Measurements from ENCODE around the gene GAL3ST3.

GAL3ST3 gene

DNA sequence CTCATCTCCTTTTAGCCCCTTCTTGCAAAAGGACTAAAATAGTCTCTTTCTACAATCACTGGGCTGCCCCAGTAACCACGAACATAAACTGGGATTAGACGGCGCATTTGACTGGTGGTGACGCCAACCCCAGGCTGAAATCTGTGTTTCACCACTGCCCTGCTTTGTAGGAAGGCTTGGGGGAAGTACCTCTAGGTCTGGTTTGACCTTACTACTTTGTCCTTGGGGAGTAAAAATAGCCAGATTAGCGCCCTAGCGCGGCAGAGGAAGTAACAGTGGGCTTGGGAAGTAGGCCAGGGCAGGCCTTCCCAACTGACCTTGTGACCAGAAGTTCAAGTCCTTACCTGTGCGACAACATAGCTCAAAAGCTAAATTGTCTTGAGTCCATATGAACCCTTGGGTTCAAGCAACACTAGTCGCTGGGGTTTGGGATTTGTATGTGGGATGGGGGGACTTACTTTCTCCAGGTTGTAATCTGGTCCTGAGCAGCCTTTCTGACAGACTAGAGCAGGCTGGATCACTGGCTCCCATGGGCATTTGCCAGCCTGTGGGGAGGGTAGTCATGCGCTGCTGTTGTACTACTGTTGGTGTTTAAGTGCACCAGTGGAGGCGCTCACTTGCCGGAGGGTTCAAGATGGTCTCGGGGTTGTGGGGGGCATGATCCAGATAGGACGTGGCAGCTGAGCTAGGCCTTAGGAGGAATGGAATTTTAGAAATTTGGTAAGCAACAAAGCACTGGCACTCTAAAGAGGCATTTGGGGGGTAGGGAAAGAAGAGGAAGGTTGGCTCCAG lies 20.2 kb upstream of the GAL3ST3 start:
- peak; percentile 47 for DNase-seq

DNA sequence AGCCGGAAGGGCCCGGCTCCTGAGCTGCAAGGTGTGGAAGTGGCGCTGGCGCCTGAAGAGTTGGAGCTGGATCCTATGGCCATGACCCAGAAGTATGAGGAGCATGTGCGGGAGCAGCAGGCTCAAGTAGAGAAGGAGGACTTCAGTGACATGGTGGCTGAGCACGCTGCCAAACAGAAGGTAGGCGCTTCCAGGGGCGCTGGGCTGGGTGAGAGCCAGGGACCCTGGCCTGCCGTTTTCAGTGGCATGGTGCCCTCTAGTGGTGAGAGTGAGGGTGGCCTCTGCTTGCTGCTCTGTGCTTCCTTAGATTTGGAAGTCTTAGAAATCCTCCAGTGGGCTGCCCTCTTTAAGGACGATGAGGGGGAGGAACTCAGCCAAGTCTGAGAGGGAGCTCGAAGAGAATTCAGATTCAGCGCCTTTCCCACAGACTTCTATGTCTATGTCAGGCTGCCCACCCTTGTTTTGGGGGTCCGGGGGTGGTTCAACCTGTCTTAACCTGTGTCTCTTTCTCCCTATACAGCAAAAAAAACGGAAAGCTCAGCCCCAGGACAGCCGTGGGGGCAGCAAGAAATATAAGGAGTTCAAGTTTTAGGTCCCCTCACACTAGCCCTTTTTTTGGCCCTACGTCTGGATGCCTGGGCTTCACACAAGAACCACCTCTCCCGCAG lies 19.3 kb upstream of the GAL3ST3 start:
- DNase-seq = peak; percentile 3

DNA sequence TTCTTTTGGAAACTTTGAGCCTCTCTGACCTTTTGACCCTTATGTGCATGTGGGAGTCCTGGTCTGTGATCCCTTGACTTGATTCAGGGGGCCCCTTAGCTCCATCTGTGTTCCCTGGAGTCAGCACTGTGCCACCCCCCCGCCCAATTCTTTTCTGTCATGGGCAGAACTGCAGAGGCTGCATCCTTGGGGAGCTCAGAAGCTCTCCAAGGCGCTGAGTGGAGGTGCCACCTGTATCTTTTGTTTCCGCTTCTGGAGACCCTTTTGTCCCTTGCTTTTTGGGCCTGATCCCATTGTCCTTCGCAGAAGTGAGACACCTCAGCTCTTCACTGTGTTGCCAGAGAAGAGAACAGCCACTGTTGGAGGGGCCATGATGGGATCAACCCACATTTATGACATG lies 18.7 kb upstream of the GAL3ST3 start:
- no peak for DNase-seq

DNA sequence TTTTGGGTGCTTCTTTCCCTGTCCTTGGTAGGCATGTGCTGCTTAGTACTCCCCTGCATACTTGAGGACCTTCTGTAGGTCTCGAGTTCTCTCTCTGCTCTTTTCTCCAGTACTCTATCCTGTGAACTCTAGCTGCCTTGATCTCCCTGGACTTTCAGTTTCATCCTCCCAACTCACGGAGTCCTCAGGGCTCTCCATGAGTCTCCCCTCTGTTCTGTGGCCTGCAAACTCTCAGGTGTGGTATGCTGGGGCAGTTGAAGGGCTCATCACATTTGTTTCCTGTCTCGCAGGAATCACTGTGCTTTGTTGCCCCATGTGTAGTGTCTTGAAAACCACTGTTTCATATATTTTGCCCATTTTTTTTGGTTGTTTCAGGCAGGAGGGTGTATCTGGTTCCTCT lies 17.8 kb upstream of the GAL3ST3 start:
- DNase-seq = no peak

DNA sequence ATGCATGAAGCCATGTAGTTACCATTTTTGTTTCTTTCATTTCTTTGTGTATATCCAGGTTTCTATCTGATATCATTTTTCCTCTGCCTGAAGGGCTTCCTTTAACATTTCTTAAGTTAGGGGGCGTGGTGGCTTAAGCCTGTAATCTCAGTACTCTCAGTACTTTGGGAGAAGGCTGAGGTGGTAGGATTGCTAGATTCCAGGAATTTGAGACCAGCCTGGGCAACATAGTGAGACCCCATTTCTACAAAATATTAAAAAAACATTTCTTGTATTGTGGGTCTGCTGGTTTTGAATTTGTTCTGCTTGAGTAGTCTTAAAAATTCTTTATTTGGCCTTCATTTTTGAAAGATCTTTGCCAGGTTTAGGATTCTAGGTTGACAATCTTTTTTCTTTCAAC lies 15.6 kb upstream of the GAL3ST3 start:
- DNase-seq = no peak

DNA sequence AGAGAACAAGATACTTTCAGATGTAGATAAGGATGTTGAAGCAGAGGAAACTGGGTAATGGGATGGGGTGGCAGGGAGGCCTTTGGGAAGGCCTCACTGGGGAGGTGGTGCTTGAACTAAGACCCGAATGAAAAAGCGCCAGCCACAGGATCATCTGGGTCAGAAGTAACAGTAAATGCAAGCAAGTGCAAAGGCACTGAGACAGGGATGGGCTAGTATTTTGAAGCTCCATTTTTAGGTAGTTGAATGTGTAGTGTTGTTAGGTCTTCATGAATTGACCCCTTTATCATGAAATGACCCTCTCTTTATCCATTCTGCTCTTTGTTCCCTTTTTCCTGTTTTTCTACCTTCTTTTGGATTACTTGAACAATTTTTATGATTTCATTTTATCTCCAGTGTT lies 14.9 kb upstream of the GAL3ST3 start:
- no peak for DNase-seq

DNA sequence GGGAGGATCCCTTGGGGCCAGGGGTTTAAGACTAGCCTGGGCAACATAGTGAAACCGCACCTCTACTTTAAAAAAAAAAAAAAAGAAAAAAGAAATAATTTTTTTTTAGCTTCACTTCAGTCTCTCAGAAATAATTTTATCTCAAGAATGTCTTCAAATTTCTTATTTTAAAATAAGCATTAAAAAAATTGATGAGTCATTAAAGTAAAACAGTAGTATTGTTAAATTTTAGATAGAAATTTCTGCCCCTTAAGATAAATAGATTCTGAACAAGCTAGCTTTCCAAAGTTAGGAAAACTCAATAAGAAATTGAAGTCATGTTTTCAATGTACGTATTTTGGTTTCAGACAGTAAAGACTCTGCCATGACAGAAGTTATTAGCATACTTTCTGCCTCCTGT lies 13.4 kb upstream of the GAL3ST3 start:
- DNase-seq = no peak

DNA sequence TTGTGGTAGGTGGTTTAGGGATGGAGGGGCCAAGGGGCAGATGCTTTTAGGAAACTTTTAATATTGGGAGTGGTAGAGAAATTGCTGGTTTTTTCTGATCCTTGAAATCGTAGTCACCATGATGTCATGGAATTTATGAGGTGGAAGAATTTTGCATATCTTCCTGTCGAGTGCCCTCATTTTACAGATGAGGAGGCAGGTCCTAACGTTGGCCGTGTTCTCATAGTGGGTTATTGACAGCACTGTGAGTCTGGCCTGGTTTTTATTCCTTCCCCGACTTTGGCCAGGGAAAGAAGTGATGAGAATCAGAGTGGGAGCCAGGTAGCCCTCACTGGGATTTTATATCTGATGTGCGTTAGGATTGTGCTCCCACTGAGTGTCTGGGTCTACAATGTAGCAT lies 12.3 kb upstream of the GAL3ST3 start:
- no peak for DNase-seq

DNA sequence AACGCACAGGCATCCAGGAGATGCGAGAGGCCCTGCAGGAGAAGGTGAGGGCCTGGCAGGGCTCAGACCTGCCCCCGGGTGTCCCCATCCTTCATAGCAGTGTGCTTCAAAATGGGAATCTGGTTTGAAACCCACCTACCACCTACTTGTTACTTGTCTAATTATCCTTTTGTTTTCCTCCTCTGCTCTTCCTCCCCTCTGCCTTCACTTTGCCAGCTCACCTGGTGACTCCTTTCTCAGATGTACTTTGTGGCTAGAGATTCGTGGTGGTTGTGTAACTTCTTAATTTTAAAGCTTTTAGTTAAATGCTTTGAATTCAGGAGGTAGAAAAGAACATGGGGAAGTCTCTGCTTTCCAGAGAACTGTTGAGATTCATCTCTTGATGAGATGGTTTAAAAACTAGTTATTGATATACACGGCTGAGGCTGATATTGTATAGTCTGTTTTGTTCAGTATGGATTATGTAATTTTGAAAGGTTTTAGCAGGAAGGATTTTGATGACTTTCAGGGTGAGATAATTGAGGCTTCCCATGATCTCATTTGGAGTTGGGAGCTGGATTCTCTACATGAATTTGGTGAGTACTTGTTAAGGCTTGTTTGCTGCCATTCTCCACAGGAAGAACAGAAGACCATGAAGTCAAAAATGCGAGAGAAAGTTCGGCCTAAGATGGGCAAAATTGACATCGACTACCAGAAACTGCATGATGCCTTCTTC lies 11.2 kb upstream of the GAL3ST3 start:
- no peak for DNase-seq

DNA sequence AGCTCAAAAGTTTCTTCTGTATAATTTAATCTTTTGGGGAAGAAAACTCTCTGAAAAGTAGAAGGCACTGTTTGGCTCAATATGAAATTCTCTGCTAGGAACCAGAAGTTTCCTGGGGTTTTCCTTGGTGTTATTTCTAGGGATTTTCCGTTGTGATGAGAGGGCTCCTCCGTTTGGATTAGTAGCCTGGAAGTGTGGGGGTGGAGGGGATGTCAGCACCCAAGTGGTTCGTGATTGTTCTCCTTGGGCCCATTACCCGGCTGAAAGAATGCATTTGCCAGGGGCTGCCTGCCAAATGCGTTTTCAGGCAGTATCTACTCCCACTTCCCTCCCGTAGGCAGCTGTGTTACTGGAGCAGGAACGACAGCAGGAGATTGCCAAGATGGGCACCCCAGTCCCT lies 7.5 kb upstream of the GAL3ST3 start:
- DNase-seq = no peak

DNA sequence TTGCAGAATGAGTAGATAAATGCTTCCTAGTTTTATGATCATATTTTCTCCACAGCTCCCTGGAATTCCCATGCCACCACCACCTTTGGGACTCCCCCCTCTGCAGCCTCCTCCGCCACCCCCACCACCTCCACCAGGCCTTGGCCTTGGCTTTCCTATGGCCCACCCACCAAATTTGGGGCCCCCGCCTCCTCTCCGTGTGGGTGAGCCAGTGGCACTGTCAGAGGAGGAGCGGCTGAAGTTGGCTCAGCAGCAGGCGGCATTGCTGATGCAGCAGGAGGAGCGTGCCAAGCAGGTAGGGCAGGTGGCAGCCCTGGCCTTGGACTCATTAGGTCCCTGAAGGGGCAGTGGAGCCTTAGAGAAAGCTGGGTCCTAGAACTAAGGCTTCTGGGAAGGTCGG lies 6.1 kb upstream of the GAL3ST3 start:
- no peak for DNase-seq

DNA sequence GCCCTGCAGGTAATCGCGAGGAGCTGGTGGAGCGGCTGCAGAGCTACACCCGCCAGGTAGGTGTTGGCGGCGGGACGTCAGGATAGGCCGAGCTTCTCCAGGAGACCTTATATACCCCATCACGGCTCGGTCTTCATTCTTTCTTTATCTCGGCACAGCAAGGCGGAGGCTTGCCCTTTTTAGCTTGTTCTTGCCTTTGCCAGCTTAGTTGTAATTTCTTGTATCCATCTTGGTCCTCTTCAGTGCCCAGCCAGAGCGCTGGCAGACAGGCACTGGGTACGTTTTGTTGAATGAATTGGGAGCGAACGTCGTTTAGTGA lies 3.7 kb upstream of the GAL3ST3 start:
- no peak for DNase-seq

DNA sequence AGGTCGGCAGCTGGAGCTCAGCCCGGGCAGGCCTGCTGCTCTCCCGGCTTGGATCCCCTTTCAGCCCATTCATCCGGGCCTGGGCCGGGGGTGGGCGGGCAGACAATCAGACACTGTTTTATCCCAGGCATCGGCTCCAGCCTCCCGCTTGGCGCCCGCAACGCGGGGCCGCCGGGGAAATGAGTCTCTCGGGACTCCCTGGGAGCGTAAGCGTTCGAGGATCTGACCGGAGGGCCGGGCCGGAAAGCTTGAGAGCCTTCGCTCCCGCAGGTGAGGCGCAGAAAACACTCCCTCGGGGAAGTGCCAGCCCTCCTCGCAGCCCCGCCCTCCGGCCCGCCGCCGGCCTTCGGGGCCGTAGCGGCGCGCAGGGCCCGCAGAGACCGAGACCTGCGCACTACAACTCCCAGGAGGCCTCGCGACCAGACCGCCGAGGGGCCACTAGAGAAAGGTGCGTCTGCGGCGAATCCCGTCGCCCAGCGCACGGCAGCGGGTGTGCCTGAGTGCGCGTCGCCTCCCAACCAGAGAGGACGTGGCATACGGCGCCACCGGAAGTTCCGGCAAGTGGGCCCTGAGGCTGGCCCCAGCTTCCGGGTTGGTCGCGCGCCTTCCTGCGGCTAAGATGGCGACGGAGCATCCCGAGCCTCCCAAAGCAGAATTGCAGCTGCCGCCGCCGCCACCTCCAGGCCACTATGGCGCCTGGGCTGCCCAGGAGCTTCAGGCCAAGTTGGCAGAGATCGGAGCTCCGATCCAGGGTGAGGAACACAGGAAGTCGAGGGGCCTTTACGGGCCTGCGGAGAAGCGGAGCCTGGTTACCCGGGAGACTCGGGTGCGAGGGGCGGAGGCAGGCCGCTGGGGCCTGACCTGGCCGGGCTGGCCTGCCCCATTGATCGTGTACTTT lies 3.1 kb upstream of the GAL3ST3 start, which contains the start of gene SF3B2:
TSS of gene SF3B2 (plus strand) at position 599 of the 898 bp plus-strand sequence. CDS start at position 620, 21 bp downstream.
- peak; percentile 91 for DNase-seq

DNA sequence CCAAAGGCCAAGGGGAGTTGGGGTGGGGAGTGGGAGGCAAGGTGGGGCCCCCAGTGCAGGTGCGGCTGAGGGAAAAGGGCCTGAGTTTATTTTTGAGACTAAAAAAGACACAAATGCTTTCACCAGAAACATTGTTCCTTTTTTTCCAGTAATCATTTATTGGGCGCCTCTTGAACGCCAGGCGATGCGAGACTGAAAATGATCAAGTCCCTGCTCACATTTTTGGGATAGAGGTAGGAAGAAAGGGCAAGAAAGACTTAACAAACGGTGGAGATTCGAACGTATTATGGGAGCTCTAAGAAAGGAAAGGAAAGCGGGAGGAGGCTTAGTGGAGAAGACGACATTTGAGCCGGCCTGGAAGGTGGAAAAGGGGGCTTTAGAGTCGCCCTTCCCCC lies 2.4 kb upstream of the GAL3ST3 start:
- DNase-seq = no peak

DNA sequence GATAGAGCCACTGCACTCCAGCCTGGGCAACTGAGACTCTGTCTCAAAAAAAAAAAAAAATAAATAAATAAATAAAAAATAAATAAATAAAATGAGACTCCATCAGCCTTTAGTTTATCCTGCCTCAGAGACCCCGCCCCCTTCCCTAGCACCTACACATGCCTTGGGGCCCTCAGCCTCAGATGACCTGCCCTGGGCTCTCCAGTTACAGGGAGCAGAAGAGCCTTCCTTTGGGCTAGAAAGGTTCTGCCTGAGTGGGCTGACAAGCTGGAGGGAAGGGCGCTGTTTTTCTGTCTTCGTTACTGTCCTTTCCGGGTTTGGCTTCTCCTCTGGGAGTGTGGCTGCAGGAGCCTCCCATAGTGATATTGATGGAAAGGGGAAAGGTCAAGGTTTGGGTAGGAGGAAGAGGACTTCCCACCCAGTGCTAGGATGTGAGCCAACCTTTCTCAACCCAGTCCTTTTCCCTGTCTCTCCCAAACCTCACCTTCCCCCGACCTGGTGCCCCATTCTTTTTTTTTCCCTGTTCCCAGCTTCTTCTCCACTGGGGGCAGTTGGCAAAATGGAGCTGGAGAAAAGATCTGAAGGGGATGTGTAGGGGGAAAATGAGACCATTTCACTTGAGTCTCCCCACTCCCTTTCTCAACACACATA lies 1.7 kb upstream of the GAL3ST3 start:
- no peak for DNase-seq

DNA sequence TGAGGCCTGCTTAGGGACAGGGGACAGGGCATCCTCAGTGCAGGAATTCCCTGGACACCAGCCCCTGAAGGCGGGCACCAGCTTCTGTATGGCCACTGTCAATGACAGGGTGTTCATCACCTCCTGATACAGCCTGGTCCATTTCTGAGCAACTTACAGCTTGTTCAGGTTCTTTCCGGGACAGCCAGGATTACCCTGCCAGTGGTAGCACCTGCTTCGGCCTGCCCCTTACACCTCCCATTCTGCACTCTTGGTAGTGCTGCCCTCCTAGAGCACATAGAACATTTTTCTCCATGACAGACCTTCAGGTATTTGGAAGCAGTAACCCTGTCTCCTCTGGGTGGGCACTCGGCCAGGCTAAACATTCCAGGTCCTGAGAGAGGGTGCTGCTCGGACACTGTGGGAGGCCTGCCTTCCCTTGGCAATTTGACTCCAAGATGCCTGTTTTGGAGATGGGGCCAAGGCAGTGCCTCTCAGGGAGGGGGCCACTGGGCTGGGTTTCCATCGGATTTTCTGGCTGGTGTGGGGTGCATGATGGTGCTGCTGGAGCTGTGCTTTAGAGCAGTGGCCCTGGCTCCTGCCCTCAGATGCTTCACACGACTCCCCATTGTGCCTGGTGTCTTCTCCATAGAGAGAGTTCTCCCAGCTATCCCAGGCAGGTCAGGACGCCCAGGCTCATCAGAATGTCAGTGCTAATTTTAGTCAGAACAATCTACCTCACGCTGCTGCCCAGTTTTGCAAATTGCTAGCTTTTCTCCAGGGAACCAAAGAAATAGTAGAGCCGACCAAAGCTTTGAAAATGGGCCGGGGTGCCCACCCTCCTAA lies 1.2 kb downstream of the GAL3ST3 start:
- DNase-seq = no peak

DNA sequence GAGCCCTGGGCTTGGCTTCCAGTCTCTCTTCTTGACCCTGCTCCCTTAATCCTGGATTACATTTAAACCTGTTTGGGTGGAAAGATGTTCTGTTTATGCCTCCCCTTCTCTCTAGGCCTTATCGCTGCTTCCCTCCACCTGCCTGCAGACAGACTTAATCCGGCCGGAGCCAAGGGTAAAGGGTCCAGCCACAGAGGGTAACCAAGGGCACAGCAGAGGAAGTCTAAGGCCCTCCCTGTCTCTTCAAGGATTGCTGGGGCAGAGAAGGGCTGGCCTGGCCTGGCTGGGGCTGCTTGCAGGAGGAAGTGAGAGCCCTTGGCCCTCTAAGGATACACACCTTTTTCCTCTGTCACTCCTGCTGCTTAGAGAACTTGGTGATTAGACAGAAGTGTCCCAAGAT lies 2.1 kb downstream of the GAL3ST3 start:
- no peak for DNase-seq

DNA sequence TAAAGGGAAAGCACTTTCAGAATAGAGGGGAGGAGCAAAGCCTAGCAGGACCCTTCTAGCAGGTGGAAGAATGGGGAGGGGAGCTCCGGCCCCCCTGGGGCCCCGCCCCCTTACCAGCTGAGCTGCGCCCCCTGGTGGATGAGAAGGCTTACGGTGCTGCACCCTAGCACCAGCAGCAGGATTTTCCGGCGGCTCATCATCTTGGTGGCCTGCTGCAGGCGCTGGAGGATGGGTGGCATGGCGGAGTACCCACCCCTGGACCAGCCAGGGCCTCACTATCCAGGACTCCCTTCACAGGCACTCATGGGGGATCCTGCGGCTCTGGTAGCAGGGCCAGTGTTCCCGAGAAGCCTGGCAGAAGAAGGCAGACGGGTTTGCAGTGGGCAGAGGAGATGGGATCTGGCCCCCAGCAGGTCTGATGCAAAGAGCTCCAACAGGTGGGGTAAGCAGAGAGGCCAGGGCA lies 3.8 kb downstream of the GAL3ST3 start:
- DNase-seq = peak; percentile 14

DNA sequence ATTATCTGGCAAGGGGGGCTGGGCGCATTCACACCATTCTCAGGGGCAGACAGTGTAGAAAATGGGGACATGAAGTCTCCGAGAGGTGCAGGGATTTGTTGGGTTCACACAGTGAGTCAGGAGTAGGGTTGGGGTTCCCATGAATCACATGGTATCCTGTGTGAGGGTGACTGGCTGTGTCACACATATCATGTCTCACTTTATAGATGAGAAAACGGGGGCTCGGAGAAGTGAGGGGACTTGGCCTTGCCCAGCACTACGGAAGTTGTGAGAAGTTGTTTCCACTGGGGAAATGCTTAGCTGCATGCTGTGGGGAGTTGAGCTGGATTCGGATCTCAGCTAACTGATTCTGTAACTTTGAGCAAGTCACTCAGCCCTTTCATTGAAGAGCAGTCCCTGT lies 4.2 kb downstream of the GAL3ST3 start:
- DNase-seq = no peak

DNA sequence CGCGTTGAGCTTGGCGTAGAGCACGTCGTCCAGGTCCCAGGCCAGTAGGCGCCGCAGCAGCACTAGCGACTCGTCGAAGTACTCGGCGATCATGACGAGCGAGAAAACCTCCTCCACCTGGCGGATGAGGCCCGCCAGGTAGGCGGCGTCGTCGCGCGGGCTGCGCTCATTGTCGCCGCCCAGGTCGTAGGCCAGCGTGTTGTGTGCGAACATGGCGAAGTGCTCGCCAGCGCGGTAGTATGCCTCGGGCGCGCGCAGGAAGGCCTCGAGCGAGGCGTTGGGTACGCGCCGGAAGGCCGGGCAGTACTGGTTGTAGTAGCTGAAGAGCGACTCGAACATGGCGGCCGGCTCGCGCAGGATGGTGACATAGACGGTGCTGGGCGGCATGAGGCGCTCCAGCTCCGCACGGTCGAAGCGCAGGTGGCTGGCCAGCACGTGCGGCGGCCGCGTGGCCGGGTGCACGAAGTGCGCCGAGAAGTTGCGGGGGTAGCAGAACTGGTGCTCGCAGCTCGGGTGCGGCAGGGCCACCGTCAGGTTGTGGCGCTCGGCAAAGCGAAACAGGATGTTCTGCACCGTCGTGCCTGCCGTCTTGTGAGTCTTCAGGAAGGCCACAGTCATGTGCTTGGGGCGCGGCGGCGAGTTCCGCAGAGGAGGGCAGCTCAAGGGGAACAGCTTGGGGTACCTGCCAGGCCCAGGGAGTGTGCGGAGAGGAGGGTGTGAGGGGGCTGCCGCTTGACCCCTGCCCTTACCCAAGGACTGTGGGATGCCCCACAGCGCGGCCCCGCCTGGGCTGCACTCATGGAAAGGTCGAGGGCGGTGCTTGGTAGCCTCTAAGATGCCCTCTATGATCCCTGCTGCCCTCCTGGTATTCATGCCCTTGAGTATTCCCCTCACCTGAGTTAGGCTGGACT lies 5.7 kb downstream of the GAL3ST3 start:
- no peak for DNase-seq
